ENCODE measurements around the gene ADGRL4. TPM values are rescaled to one million over a fixed set of nuclear protein-coding genes. Genes with fewer than 3 reads are reported as not detected.

ADGRL4 gene
- total RNA-seq, 4 donors from 2014 or later = 2.8 to 22.4 (median 13.3) TPM

GRCh38 chr1:79042539-79042938, 36.0 kb upstream of the ADGRL4 start:
- 35% methylated on average over 2 of the region's 2 CpGs for WGBS
- Histone ChIP-seq H3K9me3 (no peaks in the 10 kb centered on the region), H3K36me3 (no peaks in the 10 kb centered on the region), H3K4me3 (no peak overlapping the region), H3K27ac (no peak overlapping the region), H3K27me3 (no peaks in the 10 kb centered on the region), H3K4me1 (no peaks in the 10 kb centered on the region)
- DNase-seq (ENCODE audit: low spot score in 2 of 2) = no peak
- no peak for TF ChIP-seq POLR2A (IDR thresholded peaks at IDR 0.05)
- TF ChIP-seq, protein P1, sequence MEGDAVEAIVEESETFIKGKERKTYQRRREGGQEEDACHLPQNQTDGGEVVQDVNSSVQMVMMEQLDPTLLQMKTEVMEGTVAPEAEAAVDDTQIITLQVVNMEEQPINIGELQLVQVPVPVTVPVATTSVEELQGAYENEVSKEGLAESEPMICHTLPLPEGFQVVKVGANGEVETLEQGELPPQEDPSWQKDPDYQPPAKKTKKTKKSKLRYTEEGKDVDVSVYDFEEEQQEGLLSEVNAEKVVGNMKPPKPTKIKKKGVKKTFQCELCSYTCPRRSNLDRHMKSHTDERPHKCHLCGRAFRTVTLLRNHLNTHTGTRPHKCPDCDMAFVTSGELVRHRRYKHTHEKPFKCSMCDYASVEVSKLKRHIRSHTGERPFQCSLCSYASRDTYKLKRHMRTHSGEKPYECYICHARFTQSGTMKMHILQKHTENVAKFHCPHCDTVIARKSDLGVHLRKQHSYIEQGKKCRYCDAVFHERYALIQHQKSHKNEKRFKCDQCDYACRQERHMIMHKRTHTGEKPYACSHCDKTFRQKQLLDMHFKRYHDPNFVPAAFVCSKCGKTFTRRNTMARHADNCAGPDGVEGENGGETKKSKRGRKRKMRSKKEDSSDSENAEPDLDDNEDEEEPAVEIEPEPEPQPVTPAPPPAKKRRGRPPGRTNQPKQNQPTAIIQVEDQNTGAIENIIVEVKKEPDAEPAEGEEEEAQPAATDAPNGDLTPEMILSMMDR (IDR thresholded peaks at IDR 0.05) = no peak
- TF ChIP-seq POLR2AphosphoS5 (IDR thresholded peaks at IDR 0.05) = no peak
- no peak for TF ChIP-seq EP300 (IDR thresholded peaks at IDR 0.05)

DNA sequence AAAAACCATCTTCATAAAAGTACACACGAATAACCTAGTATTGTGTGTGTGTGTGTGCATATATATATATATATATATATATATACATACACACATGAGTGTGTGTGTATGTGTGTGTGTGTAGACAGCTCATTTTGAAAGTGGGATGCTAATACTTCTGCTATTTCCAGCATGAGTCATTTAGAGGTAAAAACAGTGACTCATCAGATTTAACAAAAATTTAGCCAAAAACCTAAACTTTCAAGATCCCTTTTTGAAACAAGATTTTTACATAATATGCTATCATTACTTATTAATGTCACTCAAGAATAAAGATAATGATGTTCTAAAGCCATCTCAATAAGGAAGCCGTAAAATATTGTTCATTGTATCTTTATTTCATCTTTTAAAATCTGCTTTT, 35.6 kb upstream of the ADGRL4 start:
- TF ChIP-seq POLR2A (IDR thresholded peaks at IDR 0.05) (no peak), POLR2AphosphoS5 (IDR thresholded peaks at IDR 0.05) (no peak), EP300 (IDR thresholded peaks at IDR 0.05) (no peak)
- TF ChIP-seq, protein P1 (IDR thresholded peaks at IDR 0.05) = no peak
- no peak overlapping the region for H3K27ac ChIP-seq
- WGBS = 65% methylated on average over 2 of the region's 2 CpGs
- no peaks in the 10 kb centered on the region for H3K9me3 ChIP-seq
- H3K27me3 ChIP-seq = no peaks in the 10 kb centered on the region
- DNase-seq (ENCODE audit: low spot score in 2 of 2) = no peak
- H3K4me1 ChIP-seq = no peaks in the 10 kb centered on the region
- no peaks in the 10 kb centered on the region for H3K36me3 ChIP-seq
- H3K4me3 ChIP-seq = no peak overlapping the region

GRCh38 chr1:79041666-79042065, 35.1 kb upstream of the ADGRL4 start:
- Histone ChIP-seq H3K4me1 (no peaks in the 10 kb centered on the region), H3K9me3 (no peaks in the 10 kb centered on the region), H3K27ac (no peak overlapping the region), H3K4me3 (no peak overlapping the region), H3K36me3 (no peaks in the 10 kb centered on the region), H3K27me3 (no peaks in the 10 kb centered on the region)
- TF ChIP-seq POLR2A (IDR thresholded peaks at IDR 0.05) (no peak), EP300 (IDR thresholded peaks at IDR 0.05) (no peak), POLR2AphosphoS5 (IDR thresholded peaks at IDR 0.05) (no peak)
- TF ChIP-seq, protein P1 (IDR thresholded peaks at IDR 0.05) = no peak
- WGBS = 83% methylated on average over 3 of the region's 3 CpGs
- no peak for DNase-seq (ENCODE audit: low spot score in 2 of 2)

- no peak overlapping the region for H3K27ac ChIP-seq
- H3K4me3 ChIP-seq = peak overlapping the region; percentile 5
- no peaks in the 10 kb centered on the region for H3K4me1 ChIP-seq
- H3K36me3 ChIP-seq = no peaks in the 10 kb centered on the region
- no peaks in the 10 kb centered on the region for H3K9me3 ChIP-seq
- H3K27me3 ChIP-seq = no peaks in the 10 kb centered on the region
- TF ChIP-seq, protein P1 (IDR thresholded peaks at IDR 0.05) = no peak
- no peak for TF ChIP-seq POLR2AphosphoS5 (IDR thresholded peaks at IDR 0.05)
- no peak for TF ChIP-seq POLR2A (IDR thresholded peaks at IDR 0.05)
- no peak for TF ChIP-seq EP300 (IDR thresholded peaks at IDR 0.05)
- WGBS = 52% methylated on average over 10 of the region's 10 CpGs
- no peak for DNase-seq (ENCODE audit: low spot score in 2 of 2)
These were observed 34.0 kb upstream of the ADGRL4 start for GRCh38 chr1:79040424-79041082.

- Histone ChIP-seq H3K4me1 (no peaks in the 10 kb centered on the region), H3K36me3 (no peaks in the 10 kb centered on the region), H3K4me3 (no peak overlapping the region), H3K27ac (no peak overlapping the region), H3K27me3 (no peaks in the 10 kb centered on the region), H3K9me3 (no peaks in the 10 kb centered on the region)
- WGBS = 61% methylated on average over 2 of the region's 2 CpGs
- TF ChIP-seq POLR2AphosphoS5 (IDR thresholded peaks at IDR 0.05) (no peak), POLR2A (IDR thresholded peaks at IDR 0.05) (no peak), EP300 (IDR thresholded peaks at IDR 0.05) (no peak)
- no peak for DNase-seq (ENCODE audit: low spot score in 2 of 2)
These were observed 30.6 kb upstream of the ADGRL4 start for GRCh38 chr1:79037085-79037484.

Measured in suprapubic skin (tissue), 4 donors.